Measurements from ENCODE around the gene TCHHL1. TPM values are rescaled to one million over a fixed set of nuclear protein-coding genes. Genes with fewer than 3 reads are reported as not detected.
A peak's percentile ranks its signal among the peaks of the same experiment; 100 is the strongest.

Gene TCHHL1
- total and polyA plus RNA-seq, 9 of the 15 experiments (the other 6 are each of a cell fraction or from before 2014, with no cell fraction given): not detected

GRCh38 chr1:152034654-152035538, 54.0 kb downstream of the TCHHL1 start (continued):
- TF ChIP-seq, protein P1, sequence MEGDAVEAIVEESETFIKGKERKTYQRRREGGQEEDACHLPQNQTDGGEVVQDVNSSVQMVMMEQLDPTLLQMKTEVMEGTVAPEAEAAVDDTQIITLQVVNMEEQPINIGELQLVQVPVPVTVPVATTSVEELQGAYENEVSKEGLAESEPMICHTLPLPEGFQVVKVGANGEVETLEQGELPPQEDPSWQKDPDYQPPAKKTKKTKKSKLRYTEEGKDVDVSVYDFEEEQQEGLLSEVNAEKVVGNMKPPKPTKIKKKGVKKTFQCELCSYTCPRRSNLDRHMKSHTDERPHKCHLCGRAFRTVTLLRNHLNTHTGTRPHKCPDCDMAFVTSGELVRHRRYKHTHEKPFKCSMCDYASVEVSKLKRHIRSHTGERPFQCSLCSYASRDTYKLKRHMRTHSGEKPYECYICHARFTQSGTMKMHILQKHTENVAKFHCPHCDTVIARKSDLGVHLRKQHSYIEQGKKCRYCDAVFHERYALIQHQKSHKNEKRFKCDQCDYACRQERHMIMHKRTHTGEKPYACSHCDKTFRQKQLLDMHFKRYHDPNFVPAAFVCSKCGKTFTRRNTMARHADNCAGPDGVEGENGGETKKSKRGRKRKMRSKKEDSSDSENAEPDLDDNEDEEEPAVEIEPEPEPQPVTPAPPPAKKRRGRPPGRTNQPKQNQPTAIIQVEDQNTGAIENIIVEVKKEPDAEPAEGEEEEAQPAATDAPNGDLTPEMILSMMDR (IDR thresholded peaks at IDR 0.05 in 2 of 3, conservative IDR thresholded peaks at IDR 0.05 in 1 of 3; ENCODE audit: insufficient read depth in 2 of 3, low read depth in 1 of 3, low read length in 3 of 3): peak; percentile 74 to 90 (median 81)
- TF ChIP-seq CHD2 (IDR thresholded peaks at IDR 0.05; ENCODE audit: low read depth, low read length): no peak
- peak; percentile 26; the same call in 1 of the 2 replicates for TF ChIP-seq MITF (IDR thresholded peaks at IDR 0.05)
- TF ChIP-seq, protein P2, sequence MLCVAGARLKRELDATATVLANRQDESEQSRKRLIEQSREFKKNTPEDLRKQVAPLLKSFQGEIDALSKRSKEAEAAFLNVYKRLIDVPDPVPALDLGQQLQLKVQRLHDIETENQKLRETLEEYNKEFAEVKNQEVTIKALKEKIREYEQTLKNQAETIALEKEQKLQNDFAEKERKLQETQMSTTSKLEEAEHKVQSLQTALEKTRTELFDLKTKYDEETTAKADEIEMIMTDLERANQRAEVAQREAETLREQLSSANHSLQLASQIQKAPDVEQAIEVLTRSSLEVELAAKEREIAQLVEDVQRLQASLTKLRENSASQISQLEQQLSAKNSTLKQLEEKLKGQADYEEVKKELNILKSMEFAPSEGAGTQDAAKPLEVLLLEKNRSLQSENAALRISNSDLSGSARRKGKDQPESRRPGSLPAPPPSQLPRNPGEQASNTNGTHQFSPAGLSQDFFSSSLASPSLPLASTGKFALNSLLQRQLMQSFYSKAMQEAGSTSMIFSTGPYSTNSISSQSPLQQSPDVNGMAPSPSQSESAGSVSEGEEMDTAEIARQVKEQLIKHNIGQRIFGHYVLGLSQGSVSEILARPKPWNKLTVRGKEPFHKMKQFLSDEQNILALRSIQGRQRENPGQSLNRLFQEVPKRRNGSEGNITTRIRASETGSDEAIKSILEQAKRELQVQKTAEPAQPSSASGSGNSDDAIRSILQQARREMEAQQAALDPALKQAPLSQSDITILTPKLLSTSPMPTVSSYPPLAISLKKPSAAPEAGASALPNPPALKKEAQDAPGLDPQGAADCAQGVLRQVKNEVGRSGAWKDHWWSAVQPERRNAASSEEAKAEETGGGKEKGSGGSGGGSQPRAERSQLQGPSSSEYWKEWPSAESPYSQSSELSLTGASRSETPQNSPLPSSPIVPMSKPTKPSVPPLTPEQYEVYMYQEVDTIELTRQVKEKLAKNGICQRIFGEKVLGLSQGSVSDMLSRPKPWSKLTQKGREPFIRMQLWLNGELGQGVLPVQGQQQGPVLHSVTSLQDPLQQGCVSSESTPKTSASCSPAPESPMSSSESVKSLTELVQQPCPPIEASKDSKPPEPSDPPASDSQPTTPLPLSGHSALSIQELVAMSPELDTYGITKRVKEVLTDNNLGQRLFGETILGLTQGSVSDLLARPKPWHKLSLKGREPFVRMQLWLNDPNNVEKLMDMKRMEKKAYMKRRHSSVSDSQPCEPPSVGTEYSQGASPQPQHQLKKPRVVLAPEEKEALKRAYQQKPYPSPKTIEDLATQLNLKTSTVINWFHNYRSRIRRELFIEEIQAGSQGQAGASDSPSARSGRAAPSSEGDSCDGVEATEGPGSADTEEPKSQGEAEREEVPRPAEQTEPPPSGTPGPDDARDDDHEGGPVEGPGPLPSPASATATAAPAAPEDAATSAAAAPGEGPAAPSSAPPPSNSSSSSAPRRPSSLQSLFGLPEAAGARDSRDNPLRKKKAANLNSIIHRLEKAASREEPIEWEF (CRISPR knock-in tag; IDR thresholded peaks at IDR 0.05): no peak
- TF ChIP-seq POLR2AphosphoS5 (IDR thresholded peaks at IDR 0.05; ENCODE audit: control insufficient read depth, insufficient read depth, low read depth, low read length): peak; percentile 24
- no peak for TF ChIP-seq HEY1 (CRISPR knock-in tag; IDR thresholded peaks at IDR 0.05; ENCODE audit: borderline replicate concordance)
- no peak for TF ChIP-seq DDX20 (tag; IDR thresholded peaks at IDR 0.05; ENCODE audit: low read depth)
- TF ChIP-seq, protein P3, sequence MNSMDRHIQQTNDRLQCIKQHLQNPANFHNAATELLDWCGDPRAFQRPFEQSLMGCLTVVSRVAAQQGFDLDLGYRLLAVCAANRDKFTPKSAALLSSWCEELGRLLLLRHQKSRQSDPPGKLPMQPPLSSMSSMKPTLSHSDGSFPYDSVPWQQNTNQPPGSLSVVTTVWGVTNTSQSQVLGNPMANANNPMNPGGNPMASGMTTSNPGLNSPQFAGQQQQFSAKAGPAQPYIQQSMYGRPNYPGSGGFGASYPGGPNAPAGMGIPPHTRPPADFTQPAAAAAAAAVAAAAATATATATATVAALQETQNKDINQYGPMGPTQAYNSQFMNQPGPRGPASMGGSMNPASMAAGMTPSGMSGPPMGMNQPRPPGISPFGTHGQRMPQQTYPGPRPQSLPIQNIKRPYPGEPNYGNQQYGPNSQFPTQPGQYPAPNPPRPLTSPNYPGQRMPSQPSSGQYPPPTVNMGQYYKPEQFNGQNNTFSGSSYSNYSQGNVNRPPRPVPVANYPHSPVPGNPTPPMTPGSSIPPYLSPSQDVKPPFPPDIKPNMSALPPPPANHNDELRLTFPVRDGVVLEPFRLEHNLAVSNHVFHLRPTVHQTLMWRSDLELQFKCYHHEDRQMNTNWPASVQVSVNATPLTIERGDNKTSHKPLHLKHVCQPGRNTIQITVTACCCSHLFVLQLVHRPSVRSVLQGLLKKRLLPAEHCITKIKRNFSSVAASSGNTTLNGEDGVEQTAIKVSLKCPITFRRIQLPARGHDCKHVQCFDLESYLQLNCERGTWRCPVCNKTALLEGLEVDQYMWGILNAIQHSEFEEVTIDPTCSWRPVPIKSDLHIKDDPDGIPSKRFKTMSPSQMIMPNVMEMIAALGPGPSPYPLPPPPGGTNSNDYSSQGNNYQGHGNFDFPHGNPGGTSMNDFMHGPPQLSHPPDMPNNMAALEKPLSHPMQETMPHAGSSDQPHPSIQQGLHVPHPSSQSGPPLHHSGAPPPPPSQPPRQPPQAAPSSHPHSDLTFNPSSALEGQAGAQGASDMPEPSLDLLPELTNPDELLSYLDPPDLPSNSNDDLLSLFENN (IDR thresholded peaks at IDR 0.05; ENCODE audit: low read depth in 2 of 2, low read length in 2 of 2): 0 out of 4 replicates have a peak, but pooled peaks of 1 of the 2 experiments have one; percentile 24
- no peak for TF ChIP-seq ZNF263 (CRISPR knock-in tag; IDR thresholded peaks at IDR 0.05; ENCODE audit: borderline replicate concordance)
- TF ChIP-seq MTF1 (CRISPR knock-in tag; IDR thresholded peaks at IDR 0.05; ENCODE audit: borderline replicate concordance): no peak
- TF ChIP-seq TAL1 (IDR thresholded peaks at IDR 0.05): no peak
- no peak for TF ChIP-seq CREB1 (IDR thresholded peaks at IDR 0.05)
- no peak for TF ChIP-seq CREB1 (CRISPR knock-in tag; IDR thresholded peaks at IDR 0.05)
- no peak for TF ChIP-seq DIDO1 (tag; IDR thresholded peaks at IDR 0.05; ENCODE audit: low read depth)
